GM10266 (cell line): ENCODE measurements around the gene MYO1D.
"Not testable (repeated sequence)": the region's sequence is repeated elsewhere in the genome, so short reads cannot be mapped to it uniquely, and the experiment has no call there.

Experiments used
- DNase-seq: peaks from one replicate; pipeline ENCODE4 v3.0.0; 2012; ENCODE audit errors: extremely low spot score
- CTCF ChIP-seq: IDR thresholded peaks from 2 replicates; pipeline ENCODE4 v1.5.1; 2012; ENCODE audit warnings: mild to moderate bottlenecking, low read depth; ENCODE audit not compliant: control insufficient read depth, insufficient read depth; ENCODE audit errors: missing control alignments

Gene MYO1D

GRCh38 chr17:32719689-32720088 lies 157.2 kb downstream of the MYO1D start:
- no peak for DNase-seq
- TF ChIP-seq CTCF: no peak

- DNase-seq: not testable (repeated sequence)
Observed at GRCh38 chr17:32714922-32715321, 162.0 kb downstream of the MYO1D start.

- DNase-seq: not testable (repeated sequence)
Observed at GRCh38 chr17:32714206-32714605, 162.7 kb downstream of the MYO1D start.

- TF ChIP-seq CTCF: no peak
Observed at GRCh38 chr17:32713081-32713480, 163.8 kb downstream of the MYO1D start.

GRCh38 chr17:32709562-32709961 lies 167.4 kb downstream of the MYO1D start:
- no peak for DNase-seq

More at GRCh38 chr17:32713081-32713480, 163.8 kb downstream of the MYO1D start:
- DNase-seq: no peak

GRCh38 chr17:32701871-32702270 lies 175.1 kb downstream of the MYO1D start:
- no peak for TF ChIP-seq CTCF
- no peak for DNase-seq

More at GRCh38 chr17:32709562-32709961, 167.4 kb downstream of the MYO1D start:
- TF ChIP-seq CTCF: no peak

- no peak for TF ChIP-seq CTCF
- no peak for DNase-seq
Observed at GRCh38 chr17:32699247-32699646, 177.7 kb downstream of the MYO1D start.

- no peak for DNase-seq
- TF ChIP-seq CTCF: no peak
Observed at GRCh38 chr17:32697728-32698625, 178.9 kb downstream of the MYO1D start.
